K562 (cell line): ENCODE data around the gene FGF5.

Experiments
- EZH2 ChIP-seq: IDR thresholded peaks from 2 replicates; pipeline ENCODE4 v1.6.1; 2012; ENCODE audit warnings: low read depth, mild to moderate bottlenecking, inconsistent platforms, low read length, borderline replicate concordance
- FOSL1 ChIP-seq: fragments of 200-800 bp; sonication (Bioruptor generic); conservative IDR thresholded peaks from 2 replicates; pipeline ENCODE4 v1.6.1; 2016; ENCODE audit warnings: missing genetic modification characterization, missing compliant biosample characterization
- MAFK ChIP-seq: IDR thresholded peaks from 2 replicates; pipeline ENCODE4 v1.6.1; 2011; ENCODE audit warnings: low read length, improper control_type of control experiment
- MTA2 ChIP-seq: fragments of 450-650 bp; IDR thresholded peaks from 2 replicates; pipeline ENCODE4 v1.6.1; 2016; ENCODE audit warnings: low read depth
- NR2C2 ChIP-seq, 2 experiments: fragments of 200-800 bp in 1 of 2; sonication (Bioruptor generic) in 1 of 2; sonication (generic) in 1 of 2; formaldehyde crosslinking in 1 of 2; IDR thresholded peaks; 2 replicates each; pipeline versions ENCODE4 v1.6.1 to v1.8.0; 2016 to 2022; ENCODE audit warnings: mild to moderate bottlenecking in 1 of 2, missing compliant biosample characterization in 1 of 2, missing genetic modification characterization in 1 of 2, missing genetic modification reagents in 1 of 2
- POLR2A ChIP-seq: fragments of 450-650 bp; conservative IDR thresholded peaks from 2 replicates; pipeline ENCODE4 v1.6.1; 2016
- SMARCA5 ChIP-seq: fragments of 450-650 bp; IDR thresholded peaks from 2 replicates; pipeline ENCODE4 v1.6.1; 2016
- TCF7 ChIP-seq: sonication (generic); IDR thresholded peaks from 2 replicates; pipeline ENCODE4 v1.6.1; 2016; ENCODE audit warnings: antibody characterized with exemption, borderline replicate concordance
- TF ChIP-seq, protein P1 (sequence below): fragments of 250-450 bp; sonication (Bioruptor Pico); IDR thresholded peaks from 2 replicates; pipeline ENCODE4 v1.8.0; 2022; ENCODE audit warnings: moderate library complexity, mild to moderate bottlenecking, inconsistent platforms

DNA sequence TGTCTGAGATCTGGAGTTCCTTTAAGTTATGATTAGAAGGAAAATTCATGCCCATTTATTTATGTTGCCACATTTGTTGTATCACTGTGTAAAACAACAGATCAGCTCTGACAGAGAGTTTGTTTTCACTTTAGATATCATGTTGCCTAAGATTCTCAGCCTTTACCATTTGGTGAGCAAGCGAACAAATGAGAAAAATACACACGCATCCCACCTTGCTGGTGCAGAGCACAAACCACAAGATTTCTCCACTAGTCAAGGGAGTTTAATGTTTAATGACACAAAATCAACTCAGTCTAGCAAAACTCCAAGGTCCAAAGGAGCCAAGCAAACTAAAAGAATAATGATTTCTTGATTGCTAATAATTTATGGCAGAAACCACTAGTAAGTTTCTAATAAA, 27.7 kb downstream of the FGF5 start:
- TF ChIP-seq EZH2 = no peak
- no peak for TF ChIP-seq NR2C2 (CRISPR knock-in tag; IDR thresholded peaks at IDR 0.05)
- TF ChIP-seq NR2C2 (tag; IDR thresholded peaks at IDR 0.05) = no peak
- no peak for TF ChIP-seq TCF7
- TF ChIP-seq, protein P1, sequence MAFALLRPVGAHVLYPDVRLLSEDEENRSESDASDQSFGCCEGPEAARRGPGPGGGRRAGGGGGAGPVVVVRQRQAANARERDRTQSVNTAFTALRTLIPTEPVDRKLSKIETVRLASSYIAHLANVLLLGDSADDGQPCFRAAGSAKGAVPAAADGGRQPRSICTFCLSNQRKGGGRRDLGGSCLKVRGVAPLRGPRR = no peak
- no peak for TF ChIP-seq MAFK
- TF ChIP-seq MTA2 = no peak
- TF ChIP-seq POLR2A = no peak
- no peak for TF ChIP-seq SMARCA5
- TF ChIP-seq FOSL1 (tag) = no peak
